NOMO-1 (cell line): ENCODE results near the gene BABAM2.
A peak's percentile ranks its signal among the peaks of the same experiment; 100 is the strongest.
"Not testable (repeated sequence)": the region's sequence is repeated elsewhere in the genome, so short reads cannot be mapped to it uniquely, and the experiment has no call there.

Experiments
- DNase-seq, 2 experiments: peaks; one replicate each; lab custom pipeline; 2025; ENCODE audit not compliant: unreplicated experiment in 2 of 2; lab: John Stamatoyannopoulos, UW

BABAM2 gene

GRCh38 chr2:28226558-28226957, 336.0 kb downstream of the BABAM2 start:
- DNase-seq: no peak

GRCh38 chr2:28227498-28227897, 337.0 kb downstream of the BABAM2 start:
- DNase-seq: no peak

GRCh38 chr2:28228434-28228995, 338.0 kb downstream of the BABAM2 start:
- peak in 1 of 2 experiments; percentile 52 for DNase-seq

- DNase-seq: no peak
Observed at GRCh38 chr2:28231110-28231631, 340.6 kb downstream of the BABAM2 start.

GRCh38 chr2:28232295-28232694, 341.8 kb downstream of the BABAM2 start:
- no peak for DNase-seq

- no peak for DNase-seq
Observed at GRCh38 chr2:28233164-28233676, 342.7 kb downstream of the BABAM2 start.

GRCh38 chr2:28234807-28235206, 344.3 kb downstream of the BABAM2 start:
- no peak for DNase-seq

- DNase-seq: no peak
Observed at GRCh38 chr2:28239207-28239606, 348.7 kb downstream of the BABAM2 start.

- no peak for DNase-seq
Observed at GRCh38 chr2:28240937-28241336, 350.4 kb downstream of the BABAM2 start.

- no peak for DNase-seq
Observed at GRCh38 chr2:28247290-28247689, 356.8 kb downstream of the BABAM2 start.

- DNase-seq: no peak
Observed at GRCh38 chr2:28247734-28248133, 357.2 kb downstream of the BABAM2 start.

- DNase-seq: no peak
Observed at GRCh38 chr2:28248511-28248910, 358.0 kb downstream of the BABAM2 start.

GRCh38 chr2:28250006-28250405, 359.5 kb downstream of the BABAM2 start:
- no peak for DNase-seq

GRCh38 chr2:28251337-28251736, 360.8 kb downstream of the BABAM2 start:
- no peak for DNase-seq

- no peak for DNase-seq
Observed at GRCh38 chr2:28252311-28252710, 361.8 kb downstream of the BABAM2 start.

- DNase-seq: no peak
Observed at GRCh38 chr2:28253543-28253942, 363.0 kb downstream of the BABAM2 start.

GRCh38 chr2:28255231-28255630, 364.7 kb downstream of the BABAM2 start:
- DNase-seq: not testable (repeated sequence)

GRCh38 chr2:28257182-28257581, 366.7 kb downstream of the BABAM2 start:
- DNase-seq: no peak

GRCh38 chr2:28259226-28259625, 368.7 kb downstream of the BABAM2 start:
- not testable (repeated sequence) for DNase-seq

- DNase-seq: no peak
Observed at GRCh38 chr2:28263690-28264089, 373.2 kb downstream of the BABAM2 start.

GRCh38 chr2:28267282-28267681, 376.8 kb downstream of the BABAM2 start:
- DNase-seq: no peak

- DNase-seq: no peak
Observed at GRCh38 chr2:28268386-28268785, 377.9 kb downstream of the BABAM2 start.
